ENCODE measurements around the gene PEX5. TPM values are rescaled to one million over a fixed set of nuclear protein-coding genes. Genes with fewer than 3 reads are reported as not detected.

Gene PEX5
- total RNA-seq, 3 donors from 2014 or later = 41.7 to 79.7 (median 62.6) TPM

DNA sequence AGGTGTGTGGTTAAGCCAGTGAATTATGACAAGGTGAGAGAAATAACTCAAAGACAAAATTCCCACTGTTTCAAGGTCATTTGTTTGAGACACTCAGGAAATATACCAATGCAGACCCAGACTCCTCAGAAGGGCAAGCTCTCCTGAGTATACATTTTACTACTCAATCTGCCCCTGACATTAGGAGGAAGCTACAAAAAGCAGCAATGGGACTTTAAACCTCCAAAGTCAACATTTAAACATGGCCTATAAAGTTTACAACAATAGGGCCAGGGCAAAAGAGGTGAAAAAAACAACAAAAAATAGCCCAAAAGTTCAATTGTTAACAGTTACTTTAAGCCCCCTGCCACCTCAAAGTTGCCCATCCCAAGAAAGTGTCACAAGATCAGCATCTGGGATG lies 19.5 kb upstream of the PEX5 start:
- H3K4me3 ChIP-seq = no peak overlapping the region
- H3K9me3 ChIP-seq = peaks cover 0 to 11% of the 10 kb centered on the region in 2 donors
- DNase-seq (ENCODE audit: low spot score in 2 of 2) = no peak

DNA sequence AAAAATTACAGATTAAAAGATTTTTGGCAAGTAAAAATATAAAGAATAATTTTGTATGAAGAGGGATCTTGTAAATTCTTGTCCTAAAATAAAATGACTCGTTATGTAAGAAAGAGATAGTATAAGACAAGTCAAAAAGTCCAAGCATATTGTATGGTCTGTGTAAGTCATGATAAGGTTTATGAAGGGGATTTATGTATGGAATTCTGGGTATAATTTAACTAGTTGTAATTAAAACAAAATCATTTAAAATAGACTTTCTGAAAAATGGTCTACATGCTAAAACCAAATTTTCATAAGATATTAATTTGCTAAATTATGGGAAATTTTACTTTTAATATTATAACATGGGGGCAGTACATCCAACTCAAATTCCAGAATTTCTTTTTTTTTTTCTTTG lies 17.6 kb upstream of the PEX5 start:
- Histone ChIP-seq H3K9me3 (peaks cover 0 to 11% of the 10 kb centered on the region in 2 donors), H3K36me3 (no peaks in the 10 kb centered on the region), H3K4me3 (no peak overlapping the region), H3K27ac (no peak overlapping the region), H3K4me1 (no peaks in the 10 kb centered on the region), H3K27me3 (no peaks in the 10 kb centered on the region)
- no peak for DNase-seq (ENCODE audit: low spot score in 2 of 2)
- intact Hi-C loops (cut with DNase I; ENCODE audit: low total_unique reads) = no loop called here
- TF ChIP-seq, protein P1, sequence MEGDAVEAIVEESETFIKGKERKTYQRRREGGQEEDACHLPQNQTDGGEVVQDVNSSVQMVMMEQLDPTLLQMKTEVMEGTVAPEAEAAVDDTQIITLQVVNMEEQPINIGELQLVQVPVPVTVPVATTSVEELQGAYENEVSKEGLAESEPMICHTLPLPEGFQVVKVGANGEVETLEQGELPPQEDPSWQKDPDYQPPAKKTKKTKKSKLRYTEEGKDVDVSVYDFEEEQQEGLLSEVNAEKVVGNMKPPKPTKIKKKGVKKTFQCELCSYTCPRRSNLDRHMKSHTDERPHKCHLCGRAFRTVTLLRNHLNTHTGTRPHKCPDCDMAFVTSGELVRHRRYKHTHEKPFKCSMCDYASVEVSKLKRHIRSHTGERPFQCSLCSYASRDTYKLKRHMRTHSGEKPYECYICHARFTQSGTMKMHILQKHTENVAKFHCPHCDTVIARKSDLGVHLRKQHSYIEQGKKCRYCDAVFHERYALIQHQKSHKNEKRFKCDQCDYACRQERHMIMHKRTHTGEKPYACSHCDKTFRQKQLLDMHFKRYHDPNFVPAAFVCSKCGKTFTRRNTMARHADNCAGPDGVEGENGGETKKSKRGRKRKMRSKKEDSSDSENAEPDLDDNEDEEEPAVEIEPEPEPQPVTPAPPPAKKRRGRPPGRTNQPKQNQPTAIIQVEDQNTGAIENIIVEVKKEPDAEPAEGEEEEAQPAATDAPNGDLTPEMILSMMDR (IDR thresholded peaks at IDR 0.05) = no peak
- TF ChIP-seq POLR2AphosphoS5 (IDR thresholded peaks at IDR 0.05) (no peak), POLR2A (IDR thresholded peaks at IDR 0.05) (no peak)

More for the DNA sequence above, 19.5 kb upstream of the PEX5 start:
- no peaks in the 10 kb centered on the region for H3K4me1 ChIP-seq
- intact Hi-C loops (cut with DNase I; ENCODE audit: low total_unique reads) = no loop called here
- TF ChIP-seq, protein P1 (IDR thresholded peaks at IDR 0.05) = no peak
- TF ChIP-seq POLR2A (IDR thresholded peaks at IDR 0.05) (no peak), POLR2AphosphoS5 (IDR thresholded peaks at IDR 0.05) (no peak)
- no peaks in the 10 kb centered on the region for H3K36me3 ChIP-seq
- H3K27me3 ChIP-seq = no peaks in the 10 kb centered on the region
- no peak overlapping the region for H3K27ac ChIP-seq

DNA sequence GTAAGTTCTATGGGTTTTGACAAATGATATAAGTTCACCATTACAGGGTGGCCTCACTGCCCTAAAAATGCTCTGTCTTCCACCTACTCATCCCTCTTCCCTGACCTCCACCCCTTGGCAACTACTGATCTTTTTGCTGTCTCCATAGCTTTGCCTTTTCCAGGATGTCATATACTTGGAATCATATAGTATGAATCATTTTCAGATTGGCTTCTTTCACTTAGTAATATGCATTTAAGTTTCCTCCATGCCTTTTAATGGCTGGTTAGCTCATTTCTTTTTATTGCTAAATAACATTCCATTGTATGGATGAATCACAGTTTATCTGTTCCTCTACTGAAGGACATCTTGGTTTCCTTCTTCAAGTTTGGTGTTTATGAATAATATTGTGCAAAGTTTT lies 14.0 kb upstream of the PEX5 start:
- Histone ChIP-seq H3K4me3 (no peak overlapping the region), H3K27me3 (no peaks in the 10 kb centered on the region), H3K36me3 (no peaks in the 10 kb centered on the region), H3K9me3 (no peaks in the 10 kb centered on the region), H3K4me1 (no peaks in the 10 kb centered on the region), H3K27ac (no peak overlapping the region)
- no peak for TF ChIP-seq POLR2AphosphoS5 (IDR thresholded peaks at IDR 0.05)
- TF ChIP-seq, protein P1 (IDR thresholded peaks at IDR 0.05) = no peak
- TF ChIP-seq POLR2A (IDR thresholded peaks at IDR 0.05) = no peak
- intact Hi-C loops (cut with DNase I; ENCODE audit: low total_unique reads) = no loop called here
- no peak for DNase-seq (ENCODE audit: low spot score in 2 of 2)

DNA sequence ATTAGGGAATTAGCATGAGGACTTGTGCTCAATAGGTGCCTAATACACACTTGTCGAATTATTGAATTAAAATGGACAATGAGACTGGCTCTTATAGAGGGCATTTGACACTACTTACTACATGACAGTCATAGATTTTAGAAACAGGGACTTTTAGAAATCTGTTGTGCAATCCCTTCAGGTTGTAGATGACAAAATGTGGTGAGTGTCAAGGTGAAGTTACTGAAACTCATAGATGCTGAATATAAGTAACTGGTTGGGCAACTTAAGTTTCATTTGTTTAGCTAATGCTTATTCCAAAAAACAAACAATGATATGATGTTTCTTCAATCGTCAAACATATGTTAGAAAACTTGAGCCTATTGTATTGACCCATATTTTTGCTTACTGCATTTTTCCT lies 12.9 kb upstream of the PEX5 start:
- H3K36me3 ChIP-seq = no peaks in the 10 kb centered on the region
- no peaks in the 10 kb centered on the region for H3K9me3 ChIP-seq
- DNase-seq (ENCODE audit: low spot score in 2 of 2) = no peak
- intact Hi-C loops (cut with DNase I; ENCODE audit: low total_unique reads) = no loop called here
- H3K4me3 ChIP-seq = no peak overlapping the region
- H3K4me1 ChIP-seq = no peaks in the 10 kb centered on the region
- H3K27me3 ChIP-seq = no peaks in the 10 kb centered on the region
- H3K27ac ChIP-seq = no peak overlapping the region
- TF ChIP-seq POLR2AphosphoS5 (IDR thresholded peaks at IDR 0.05) (no peak), POLR2A (IDR thresholded peaks at IDR 0.05) (no peak)
- TF ChIP-seq, protein P1 (IDR thresholded peaks at IDR 0.05) = no peak

DNA sequence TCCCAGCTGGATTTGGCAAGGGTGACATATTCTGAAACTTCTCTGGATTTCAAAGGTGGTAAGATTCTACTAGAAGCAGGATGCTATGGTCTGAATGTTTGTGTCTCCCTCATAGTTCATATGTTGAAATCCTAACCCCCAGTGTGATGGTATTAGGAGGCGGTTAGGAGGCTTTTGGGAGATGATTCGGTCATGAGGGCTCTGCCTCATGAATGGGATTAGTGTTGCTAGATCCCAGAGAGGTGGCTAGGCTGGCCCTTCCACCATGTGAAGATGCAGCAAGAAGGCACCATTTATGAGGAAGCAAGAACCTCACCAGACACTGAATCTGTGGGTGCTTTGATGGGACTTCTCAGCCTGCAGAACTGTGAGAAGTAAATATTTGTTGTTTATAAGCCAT lies 11.0 kb upstream of the PEX5 start:
- Histone ChIP-seq H3K36me3 (no peaks in the 10 kb centered on the region), H3K4me3 (no peak overlapping the region), H3K27me3 (no peaks in the 10 kb centered on the region), H3K9me3 (no peaks in the 10 kb centered on the region), H3K4me1 (no peaks in the 10 kb centered on the region), H3K27ac (no peak overlapping the region)
- intact Hi-C loops (cut with DNase I; ENCODE audit: low total_unique reads) = no loop called here
- no peak for DNase-seq (ENCODE audit: low spot score in 2 of 2)
- TF ChIP-seq POLR2A (IDR thresholded peaks at IDR 0.05) (no peak), POLR2AphosphoS5 (IDR thresholded peaks at IDR 0.05) (no peak)
- TF ChIP-seq, protein P1 (IDR thresholded peaks at IDR 0.05) = no peak

All from breast epithelium (tissue), 4 donors.